Neural cell (in vitro differentiated cells): ENCODE data around the gene DNAH8. TPM values are rescaled to one million over a fixed set of nuclear protein-coding genes. Genes with fewer than 3 reads are reported as not detected.

Experiments
- H2AFZ ChIP-seq: fragments of 200-600, 300-800 bp; sonication (generic), shearing (Covaris generic); 2 replicates; pipeline ENCODE4 v1.6.0; 2014; ENCODE audit warnings: low read depth, mild to moderate bottlenecking, antibody characterized with exemption, low read length, moderate library complexity
- H3F3A ChIP-seq: fragments of 200-600 bp; shearing (Covaris generic); 2 replicates; pipeline ENCODE4 v1.6.1; 2016; ENCODE audit warnings: mild to moderate bottlenecking, moderate library complexity, mixed read lengths, antibody characterized with exemption, low read length; ENCODE audit not compliant: insufficient read depth, poor library complexity, severe bottlenecking
- H3K27ac ChIP-seq: fragments of 200-600, 300-800 bp; sonication (generic), shearing (Covaris generic); 2 replicates; pipeline ENCODE4 v1.5.1; 2014; ENCODE audit warnings: mild to moderate bottlenecking, low read length, moderate library complexity
- H3K27me3 ChIP-seq: fragments of 300-800, 200-600 bp; sonication (generic), shearing (Covaris generic); 2 replicates; pipeline ENCODE4 v1.6.0; 2014; ENCODE audit warnings: mild to moderate bottlenecking, low read depth, low read length, moderate library complexity; ENCODE audit not compliant: insufficient read depth
- H3K36me3 ChIP-seq: fragments of 300-800, 200-600 bp; sonication (generic), shearing (Covaris generic); 2 replicates; pipeline ENCODE4 v1.5.1; 2014; ENCODE audit warnings: mild to moderate bottlenecking, antibody characterized with exemption, low read length, moderate library complexity; ENCODE audit not compliant: insufficient read depth
- H3K4me2 ChIP-seq: fragments of 300-800, 200-600 bp; sonication (generic), shearing (Covaris generic); 2 replicates; pipeline ENCODE4 v1.6.0; 2014; ENCODE audit warnings: mild to moderate bottlenecking, low read length
- H3K4me3 ChIP-seq: fragments of 300-800, 200-600 bp; sonication (generic), shearing (Covaris generic); 2 replicates; pipeline ENCODE4 v1.5.1; 2014; ENCODE audit warnings: mild to moderate bottlenecking, low read length, moderate library complexity
- H3K79me2 ChIP-seq: fragments of 200-600 bp; shearing (Covaris generic); replicated peaks from 2 replicates; pipeline ENCODE4 v1.6.0; 2014; ENCODE audit warnings: mild to moderate bottlenecking, low read length, moderate library complexity; ENCODE audit not compliant: insufficient read depth
- H3K9ac ChIP-seq: fragments of 300-800, 200-600 bp; sonication (generic), shearing (Covaris generic); 2 replicates; pipeline ENCODE4 v1.6.1; 2016; ENCODE audit warnings: mild to moderate bottlenecking, low read length, mixed read lengths
- H3K9me2 ChIP-seq: fragments of 200-600 bp; shearing (Covaris generic); 2 replicates; pipeline ENCODE4 v1.6.1; 2016; ENCODE audit warnings: mild to moderate bottlenecking, low read length, mixed read lengths; ENCODE audit not compliant: insufficient read depth
- H3K9me3 ChIP-seq: fragments of 200-600, 300-800 bp; sonication (generic), shearing (Covaris generic); 2 replicates; pipeline ENCODE4 v1.6.1; 2016; ENCODE audit warnings: mild to moderate bottlenecking, mixed run types, low read length, moderate library complexity, mixed read lengths
- H4K20me1 ChIP-seq: fragments of 200-600 bp; shearing (Covaris generic); 2 replicates; pipeline ENCODE4 v1.6.1; 2016; ENCODE audit warnings: mild to moderate bottlenecking, mixed run types; ENCODE audit not compliant: insufficient read depth
- CTCF ChIP-seq: fragments of 450-650 bp; IDR thresholded peaks from 2 replicates; pipeline ENCODE4 v1.5.1; 2014; ENCODE audit warnings: antibody characterized with exemption, mild to moderate bottlenecking, moderate library complexity; ENCODE audit not compliant: poor library complexity, severe bottlenecking
- EP300 ChIP-seq: fragments of 450-650 bp; conservative IDR thresholded peaks from 2 replicates; pipeline ENCODE4 v1.6.1; 2014; ENCODE audit warnings: antibody characterized with exemption, mild to moderate bottlenecking, moderate library complexity; ENCODE audit not compliant: poor library complexity, severe bottlenecking
- EZH2 ChIP-seq: fragments of 200-600, 300-800 bp; shearing (Covaris generic), sonication (generic); IDR thresholded peaks from 2 replicates; pipeline ENCODE4 v1.6.1; 2014; ENCODE audit warnings: antibody characterized with exemption, low read length, borderline replicate concordance, mild to moderate bottlenecking; ENCODE audit not compliant: insufficient read depth, poor library complexity, severe bottlenecking
- MXI1 ChIP-seq: fragments of 450-650 bp; conservative IDR thresholded peaks from 2 replicates; pipeline ENCODE4 v1.6.1; 2014; ENCODE audit warnings: antibody characterized with exemption, mild to moderate bottlenecking; ENCODE audit not compliant: poor library complexity, severe bottlenecking
- POLR2AphosphoS5 ChIP-seq: IDR thresholded peaks from 2 replicates; pipeline ENCODE4 v1.6.1; 2012
- RAD21 ChIP-seq: fragments of 450-650 bp; conservative IDR thresholded peaks from 2 replicates; pipeline ENCODE4 v1.6.1; 2014; ENCODE audit warnings: antibody characterized with exemption, mild to moderate bottlenecking, moderate library complexity
- REST ChIP-seq: IDR thresholded peaks from 2 replicates; pipeline ENCODE4 v1.6.1; 2012; ENCODE audit warnings: borderline replicate concordance
- SMC3 ChIP-seq: fragments of 450-650 bp; conservative IDR thresholded peaks from 2 replicates; pipeline ENCODE4 v1.6.1; 2014; ENCODE audit warnings: antibody characterized with exemption, mild to moderate bottlenecking, moderate library complexity; ENCODE audit not compliant: poor library complexity
- TAF1 ChIP-seq: IDR thresholded peaks from 2 replicates; pipeline ENCODE4 v1.6.1; 2012; ENCODE audit warnings: low read depth
- polyA plus RNA-seq: library from polyadenylated mRNA; depleted of rRNA; stranded (reverse); fragments of >200 nt; gene quantifications from 2 replicates; pipeline ENCODE4 v1.2.3, GENCODE V29; 2014

Gene DNAH8
- polyA plus RNA-seq, 1 donor from 2014 or later: 0.07 TPM

GRCh38 chr6:38802497-38802896, 87.4 kb downstream of the DNAH8 start:
- H3K4me3 ChIP-seq: no peak overlapping the region
- H3K9me2 ChIP-seq: no peaks in the 10 kb centered on the region
- H3F3A ChIP-seq: no peaks in the 10 kb centered on the region
- H3K9ac ChIP-seq: no peak overlapping the region
- H3K9me3 ChIP-seq: no peaks in the 10 kb centered on the region
- H3K79me2 ChIP-seq: no peaks in the 10 kb centered on the region
- no peak overlapping the region for H3K27ac ChIP-seq
- H2AFZ ChIP-seq: no peak overlapping the region
- TF ChIP-seq RAD21 (no peak), CTCF (no peak)
- no peaks in the 10 kb centered on the region for H3K36me3 ChIP-seq
- no peaks in the 10 kb centered on the region for H4K20me1 ChIP-seq
- H3K4me2 ChIP-seq: no peak overlapping the region
- no peaks in the 10 kb centered on the region for H3K27me3 ChIP-seq

- TF ChIP-seq RAD21: no peak
- TF ChIP-seq EP300: no peak
- TF ChIP-seq POLR2AphosphoS5: no peak
- no peak for TF ChIP-seq REST
- no peak for TF ChIP-seq SMC3
- TF ChIP-seq CTCF: no peak
- no peak for TF ChIP-seq MXI1
- TF ChIP-seq TAF1: no peak
- TF ChIP-seq EZH2: no peak
- H3K27ac ChIP-seq: no peak overlapping the region
- no peaks in the 10 kb centered on the region for H4K20me1 ChIP-seq
- H3K9me2 ChIP-seq: no peaks in the 10 kb centered on the region
- H3K36me3 ChIP-seq: no peaks in the 10 kb centered on the region
- no peak overlapping the region for H3K4me2 ChIP-seq
- H3K4me3 ChIP-seq: no peak overlapping the region
- H3K79me2 ChIP-seq: no peaks in the 10 kb centered on the region
- no peaks in the 10 kb centered on the region for H3F3A ChIP-seq
- H3K27me3 ChIP-seq: no peaks in the 10 kb centered on the region
- H3K9ac ChIP-seq: no peak overlapping the region
- no peaks in the 10 kb centered on the region for H3K9me3 ChIP-seq
- H2AFZ ChIP-seq: no peak overlapping the region
Observed at GRCh38 chr6:38803129-38803528, 88.0 kb downstream of the DNAH8 start.
